MM.1S (cell line): ENCODE measurements around the gene VAV2.

Source experiments
- EZH2 ChIP-seq: fragments of 300-600 bp; sonication (generic); optimal IDR thresholded peaks from 2 replicates; pipeline ENCODE3; 2017; ENCODE audit warnings: low read depth, mild to moderate bottlenecking, antibody characterized with exemption, low read length, mixed read lengths
- EZH2phosphoT487 ChIP-seq: fragments of 300-600 bp; sonication (generic); IDR thresholded peaks from 2 replicates; pipeline ENCODE4 v1.6.1; 2018; ENCODE audit warnings: antibody characterized with exemption, low read length
- TF ChIP-seq, protein P1 (sequence below): fragments of 300-600 bp; sonication (generic); IDR thresholded peaks from 2 replicates; pipeline ENCODE4 v1.5.1; 2016; ENCODE audit warnings: antibody characterized with exemption, low read length, mixed read lengths

DNA sequence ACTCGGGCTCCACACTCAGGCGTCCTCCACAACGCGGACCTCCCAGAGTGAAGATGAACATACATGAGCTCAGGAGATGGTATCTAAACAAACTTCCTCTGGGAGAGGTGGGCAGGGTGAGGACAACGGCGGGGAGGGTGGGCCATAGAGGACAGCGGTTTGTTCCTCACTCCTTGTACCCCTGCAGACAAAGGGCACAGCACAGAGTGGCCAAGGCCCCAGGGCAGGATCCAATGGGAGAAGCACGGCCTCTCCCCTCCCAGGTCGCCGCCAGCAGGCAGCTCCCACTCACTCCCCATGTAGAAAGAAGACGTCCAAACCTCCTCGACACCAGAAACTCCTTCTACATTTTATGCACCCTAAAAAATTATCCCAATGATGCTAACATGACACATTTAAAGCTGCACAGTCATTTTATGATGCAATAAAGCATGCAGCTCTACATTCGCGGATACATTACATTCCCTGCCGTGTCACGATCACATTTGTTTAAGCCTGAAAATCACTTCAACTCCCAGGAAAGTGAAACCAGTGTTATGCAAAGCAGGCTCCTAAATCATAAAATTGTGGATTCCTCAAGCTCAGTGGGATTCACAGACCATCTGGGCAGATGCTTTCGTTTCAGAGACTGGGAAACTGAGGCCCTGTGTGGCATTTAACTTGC is 166.4 kb downstream of the VAV2 start:
- TF ChIP-seq, protein P1, sequence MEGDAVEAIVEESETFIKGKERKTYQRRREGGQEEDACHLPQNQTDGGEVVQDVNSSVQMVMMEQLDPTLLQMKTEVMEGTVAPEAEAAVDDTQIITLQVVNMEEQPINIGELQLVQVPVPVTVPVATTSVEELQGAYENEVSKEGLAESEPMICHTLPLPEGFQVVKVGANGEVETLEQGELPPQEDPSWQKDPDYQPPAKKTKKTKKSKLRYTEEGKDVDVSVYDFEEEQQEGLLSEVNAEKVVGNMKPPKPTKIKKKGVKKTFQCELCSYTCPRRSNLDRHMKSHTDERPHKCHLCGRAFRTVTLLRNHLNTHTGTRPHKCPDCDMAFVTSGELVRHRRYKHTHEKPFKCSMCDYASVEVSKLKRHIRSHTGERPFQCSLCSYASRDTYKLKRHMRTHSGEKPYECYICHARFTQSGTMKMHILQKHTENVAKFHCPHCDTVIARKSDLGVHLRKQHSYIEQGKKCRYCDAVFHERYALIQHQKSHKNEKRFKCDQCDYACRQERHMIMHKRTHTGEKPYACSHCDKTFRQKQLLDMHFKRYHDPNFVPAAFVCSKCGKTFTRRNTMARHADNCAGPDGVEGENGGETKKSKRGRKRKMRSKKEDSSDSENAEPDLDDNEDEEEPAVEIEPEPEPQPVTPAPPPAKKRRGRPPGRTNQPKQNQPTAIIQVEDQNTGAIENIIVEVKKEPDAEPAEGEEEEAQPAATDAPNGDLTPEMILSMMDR, result no peak
- no peak for TF ChIP-seq EZH2
- no peak for TF ChIP-seq EZH2phosphoT487
